Activated naive CD4-positive, alpha-beta T cell treated with anti-CD3 and anti-CD28 coated beads, Interleukin-2, amount 50 U/mL, for 16 hours (primary cell): ENCODE data around the gene ZNF799.
A peak's percentile ranks its signal among the peaks of the same experiment; 100 is the strongest.
"Not testable (repeated sequence)": the region's sequence is repeated elsewhere in the genome, so short reads cannot be mapped to it uniquely, and the experiment has no call there.

Experiments
- DNase-seq: peaks from one replicate; pipeline ENCODE4 v3.0.0-alpha.2; 2020

Gene ZNF799

GRCh38 chr19:12400633-12401502 lies at the start of gene ZNF799:
Gene ZNF799 (minus strand): TSS chr19:12401271. CDS start chr19:12401070, 201 bp downstream.
- peak; percentile 84 for DNase-seq

GRCh38 chr19:12450844-12451243 lies 49.8 kb upstream of the ZNF799 start:
- no peak for DNase-seq

GRCh38 chr19:12448808-12449207 lies 47.7 kb upstream of the ZNF799 start:
- no peak for DNase-seq

DNA sequence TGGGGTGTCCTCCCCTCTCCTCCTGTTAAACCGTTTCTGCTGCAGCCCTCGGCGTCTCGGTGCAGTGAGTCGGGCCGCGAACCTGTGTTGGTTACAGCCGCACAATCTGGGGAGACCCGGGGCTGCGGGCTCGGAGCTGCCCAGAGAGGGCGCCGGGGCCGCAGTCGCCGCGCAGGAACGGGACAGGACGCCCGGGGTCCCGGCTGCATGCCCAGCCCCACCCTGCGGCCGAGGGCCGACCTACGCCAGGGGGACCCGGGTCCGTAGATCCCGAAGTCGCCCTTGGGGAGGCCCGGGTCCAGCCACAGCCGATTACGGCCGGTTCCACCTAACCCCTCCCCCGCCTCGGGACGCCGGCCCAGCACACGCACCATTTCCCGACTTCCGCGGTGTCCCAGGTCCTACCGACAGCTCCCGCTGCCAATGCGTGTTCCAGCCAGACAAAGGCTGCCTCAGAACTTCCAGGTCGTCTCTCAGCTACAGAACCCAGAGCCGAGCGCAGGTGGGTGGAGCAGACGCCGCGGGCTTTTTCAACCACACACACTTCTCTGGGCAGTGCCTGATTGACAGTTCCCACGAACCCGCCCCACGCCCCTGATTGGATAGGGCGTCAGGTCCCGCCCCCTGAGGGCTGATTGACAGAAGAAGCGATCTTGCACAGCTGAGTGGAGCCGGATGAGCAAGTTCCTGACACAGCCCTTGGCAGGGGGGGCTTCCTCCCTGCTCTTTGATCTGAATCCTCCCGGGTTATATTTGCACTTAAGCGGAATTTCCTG lies 39.7 kb upstream of the ZNF799 start, which contains the start of gene ZNF443:
Gene ZNF443, minus strand, starts transcription at position 481 of the 776 bp plus-strand sequence. Its CDS starts 107 bp downstream, at position 374.
- DNase-seq: peak; percentile 99

GRCh38 chr19:12439686-12440540 lies 38.8 kb upstream of the ZNF799 start:
- peak; percentile 46 for DNase-seq

- not testable (repeated sequence) for DNase-seq
Measured at GRCh38 chr19:12430726-12431299, 29.7 kb upstream of the ZNF799 start.

- DNase-seq: no peak
Measured at GRCh38 chr19:12425888-12426274, 24.8 kb upstream of the ZNF799 start.

- DNase-seq: no peak
Measured at GRCh38 chr19:12425236-12425887, 24.3 kb upstream of the ZNF799 start.

DNA sequence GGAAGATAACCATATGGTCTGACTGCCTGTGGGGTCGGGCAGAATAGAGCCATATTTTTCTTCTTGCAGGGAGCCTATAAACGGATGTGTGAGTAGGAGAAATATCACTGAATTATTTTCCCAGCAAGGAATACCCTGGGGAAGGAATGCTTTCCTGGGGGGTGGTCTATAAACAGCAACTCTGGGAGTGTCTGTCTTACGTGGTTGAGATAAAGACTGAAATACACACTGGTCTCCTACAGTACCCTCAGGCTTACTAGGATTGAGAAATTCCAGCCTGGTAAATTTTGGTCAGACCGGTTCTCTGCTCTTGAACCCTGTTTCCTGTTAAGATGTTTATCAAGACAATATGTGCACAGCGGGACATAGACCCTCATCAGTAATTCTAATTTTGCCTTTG lies 16.2 kb upstream of the ZNF799 start:
- not testable (repeated sequence) for DNase-seq

- no peak for DNase-seq
Measured at GRCh38 chr19:12411893-12412292, 10.8 kb upstream of the ZNF799 start.

- DNase-seq: not testable (repeated sequence)
Measured at GRCh38 chr19:12399901-12400632, 1.0 kb downstream of the ZNF799 start.

- not testable (repeated sequence) for DNase-seq
Measured at GRCh38 chr19:12391148-12391547, 9.9 kb downstream of the ZNF799 start.

DNA sequence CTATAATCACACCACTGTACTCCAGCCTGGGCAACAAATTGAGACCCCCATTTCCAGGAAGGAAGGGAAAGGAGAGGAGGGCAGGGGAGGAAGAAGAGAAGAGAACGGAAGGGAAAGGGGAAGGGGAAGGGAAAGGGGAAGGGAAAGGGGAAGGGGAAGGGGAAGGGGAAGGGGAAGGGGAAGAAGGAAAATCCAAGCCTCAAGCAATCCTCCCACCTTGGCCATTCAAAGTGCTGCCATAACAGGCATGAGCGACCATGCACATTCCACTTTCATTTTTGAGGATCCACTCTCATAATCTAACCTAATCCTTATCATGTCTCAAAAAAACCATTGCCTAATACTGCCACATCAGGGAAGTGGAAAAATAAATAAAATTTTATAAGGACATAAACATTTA lies 14.7 kb downstream of the ZNF799 start:
- not testable (repeated sequence) for DNase-seq

DNA sequence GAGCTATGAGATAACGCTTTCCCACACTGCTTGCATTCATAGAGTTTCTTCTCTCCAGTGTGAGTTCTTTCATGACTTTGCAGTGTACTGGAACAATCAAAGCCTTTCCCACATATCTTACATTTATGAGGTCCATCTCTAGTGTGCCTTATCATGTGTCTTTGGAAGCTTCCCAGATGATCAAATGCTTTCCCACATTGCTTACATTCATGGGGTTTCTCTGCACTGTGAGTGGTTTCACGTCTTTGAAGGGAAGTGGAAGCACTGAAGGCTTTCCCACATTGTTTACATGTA lies 20.7 kb downstream of the ZNF799 start:
- no peak for DNase-seq

GRCh38 chr19:12379732-12380443 lies 21.2 kb downstream of the ZNF799 start:
- no peak for DNase-seq

DNA sequence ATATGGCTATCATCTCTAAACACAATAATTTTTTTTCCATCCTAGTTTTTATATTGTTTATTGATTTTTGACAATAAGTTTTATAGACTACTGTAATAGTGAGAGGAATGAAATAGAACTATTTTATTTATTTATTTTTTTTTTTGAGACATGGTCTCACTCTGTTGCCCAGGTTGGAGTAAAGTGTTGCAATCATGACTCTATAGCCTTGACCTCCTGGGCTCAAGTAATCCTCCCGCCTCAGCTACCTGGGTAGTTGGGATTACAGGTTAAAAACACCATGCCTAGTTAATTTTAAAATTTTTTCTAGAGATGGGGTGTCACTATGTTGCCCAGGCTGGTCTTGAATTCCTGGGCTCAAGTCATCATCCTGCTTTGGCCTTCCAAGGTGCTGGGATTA lies 27.0 kb downstream of the ZNF799 start:
- no peak for DNase-seq

DNA sequence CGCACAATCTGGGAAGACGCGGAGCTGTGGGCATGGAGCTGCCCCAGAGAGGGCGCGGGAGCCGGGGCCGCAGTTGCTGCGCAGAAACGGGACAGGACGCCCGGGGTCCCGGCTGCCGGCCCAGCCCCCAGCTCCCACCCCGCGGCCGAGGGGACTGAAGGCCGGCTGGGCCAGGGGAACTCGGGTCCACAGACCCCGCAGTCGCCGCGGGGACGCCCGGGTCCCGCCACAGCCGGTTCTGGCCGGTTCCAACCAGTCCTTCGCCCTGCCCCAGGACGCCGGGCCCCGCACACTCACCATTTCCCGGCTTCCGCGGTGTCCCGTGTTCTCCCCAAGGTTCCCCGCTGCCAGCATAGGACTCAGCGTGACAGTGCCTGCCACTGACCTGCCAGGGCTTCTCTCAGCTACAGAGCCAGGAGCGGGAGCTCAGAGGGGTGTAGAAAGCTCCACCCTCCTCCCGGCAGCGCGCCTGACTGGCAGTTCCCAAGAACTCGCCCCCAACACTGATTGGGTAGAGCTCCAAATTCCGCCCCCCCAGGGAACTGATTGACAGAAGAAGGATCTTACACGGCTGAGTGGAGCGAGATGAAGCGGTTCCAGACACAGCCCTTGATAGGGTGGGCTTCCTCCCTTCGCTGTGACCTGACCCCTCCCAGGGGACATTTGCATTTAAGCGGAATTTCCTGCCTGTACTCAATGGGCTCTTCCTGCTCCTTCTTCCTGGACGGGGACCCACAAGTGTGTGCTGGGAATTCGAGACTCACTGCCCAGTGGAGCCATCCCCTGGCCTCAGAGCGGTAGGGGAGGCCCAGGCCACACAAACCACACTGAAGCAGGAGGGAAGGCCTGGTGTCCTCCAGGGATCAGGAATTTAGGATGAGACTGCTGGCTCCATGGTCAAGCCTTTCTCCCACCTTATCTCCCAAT lies 35.6 kb downstream of the ZNF799 start, which contains the start of gene ZNF442:
Gene ZNF442, minus strand, starts transcription at position 448 of the 927 bp plus-strand sequence. CDS start 2,052 bp downstream, outside the sequence.
- peak; percentile 90 for DNase-seq

DNA sequence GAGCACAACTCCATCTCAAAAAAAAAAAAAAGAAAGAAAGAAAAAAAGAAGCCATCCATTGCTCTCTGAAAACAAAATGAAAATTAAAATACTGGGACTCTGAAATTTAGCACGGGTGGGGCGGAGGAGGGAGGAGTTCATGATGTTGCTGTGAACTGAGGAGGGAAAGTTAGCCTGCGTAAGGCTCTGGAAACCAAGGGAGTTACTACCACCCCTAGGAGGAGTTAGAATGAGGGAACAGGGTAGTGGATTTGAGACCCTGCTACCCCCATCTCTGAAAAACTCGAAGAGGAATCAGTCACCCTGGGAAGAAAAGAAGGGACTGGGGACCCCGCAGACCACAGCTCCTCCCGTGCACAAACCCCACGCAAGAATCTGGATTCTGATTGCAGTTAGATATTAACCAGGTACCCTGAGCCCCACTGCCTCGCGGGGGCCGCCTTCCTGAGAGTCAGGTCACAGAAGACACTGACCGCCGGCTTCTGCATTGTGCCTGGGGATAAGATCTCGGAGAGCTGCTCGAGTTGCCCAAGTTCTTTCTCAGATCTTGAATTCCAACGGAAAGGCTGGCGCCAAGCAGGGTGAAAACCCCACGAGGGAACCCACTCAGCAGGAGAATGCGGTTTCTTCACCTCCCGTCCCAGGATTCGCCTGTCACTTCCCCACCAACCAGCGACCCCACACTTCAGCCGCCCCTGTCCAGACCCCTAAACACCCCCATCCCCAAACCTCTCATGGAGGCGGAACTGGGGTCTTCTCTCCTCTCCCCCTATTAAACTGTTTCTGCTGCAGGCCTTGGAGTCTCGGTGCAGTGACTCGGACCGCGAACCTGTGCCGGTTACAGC lies 36.5 kb downstream of the ZNF799 start:
- DNase-seq: peak; percentile 10
